NCI-H446 treated with DMSO at 0.1 percent for 48 hours (cell line): ENCODE data around the gene LBX2.
"Not testable (repeated sequence)": the region's sequence is repeated elsewhere in the genome, so short reads cannot be mapped to it uniquely, and the experiment has no call there.

Experiments used
- DNase-seq: peaks from one replicate; lab custom pipeline; 2025; lab: John Stamatoyannopoulos, UW

The LBX2 gene

DNA sequence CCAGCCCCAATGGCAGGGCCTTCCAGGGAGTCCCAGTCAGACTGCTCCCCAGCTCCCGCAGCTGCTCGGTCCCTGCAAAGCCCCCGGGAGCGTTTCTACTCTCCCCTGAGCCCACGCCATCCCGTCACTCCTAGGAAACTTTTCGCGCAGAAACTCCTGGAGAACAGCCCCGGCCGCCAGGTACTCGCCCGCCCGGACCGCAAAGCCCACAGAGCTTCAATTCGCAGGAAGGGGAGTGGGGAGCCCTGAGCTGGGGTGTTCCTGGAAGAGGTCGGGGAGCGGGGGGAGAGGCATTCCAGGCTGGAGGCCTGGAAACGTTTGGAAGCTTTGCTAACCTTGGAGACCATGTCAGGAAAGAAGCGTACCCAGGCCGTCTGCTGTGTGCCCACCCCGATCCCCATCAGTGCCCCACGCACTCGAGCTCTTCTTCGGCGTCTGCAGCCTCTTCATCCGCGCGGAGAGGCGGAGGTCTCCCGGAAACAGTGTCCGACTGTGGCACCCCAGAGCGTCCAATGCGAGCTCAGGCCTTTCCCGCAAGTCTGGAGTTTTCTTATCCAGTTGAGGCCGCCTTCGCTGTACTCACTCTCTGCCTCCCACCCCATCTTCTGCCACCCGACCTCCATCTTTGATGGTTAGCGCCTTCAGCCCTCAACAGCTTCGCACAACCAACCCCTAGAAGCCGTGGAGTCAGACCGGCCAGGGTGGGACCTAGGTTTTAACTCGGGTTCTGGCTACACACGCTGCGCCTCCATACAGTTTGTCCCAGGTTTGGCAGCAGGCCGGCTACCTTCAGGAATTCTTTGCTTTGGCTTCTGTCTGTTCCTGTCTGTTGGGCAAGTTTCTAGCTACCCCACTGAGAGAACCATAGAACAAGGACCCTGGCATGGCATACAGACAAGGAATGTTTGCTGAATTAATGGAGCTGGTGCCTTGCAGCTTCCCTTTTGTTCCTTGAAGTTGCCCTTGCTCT is 4.4 kb upstream of the LBX2 start:
- no peak for DNase-seq

GRCh38 chr2:74502720-74503505 is 3.5 kb upstream of the LBX2 start:
- DNase-seq: no peak

- no peak for DNase-seq
Observed at GRCh38 chr2:74502147-74502719, 2.8 kb upstream of the LBX2 start.

- DNase-seq: no peak
Observed at GRCh38 chr2:74501335-74502071, 2.1 kb upstream of the LBX2 start.

- no peak for DNase-seq
Observed at GRCh38 chr2:74500578-74500946, 1.2 kb upstream of the LBX2 start.

DNA sequence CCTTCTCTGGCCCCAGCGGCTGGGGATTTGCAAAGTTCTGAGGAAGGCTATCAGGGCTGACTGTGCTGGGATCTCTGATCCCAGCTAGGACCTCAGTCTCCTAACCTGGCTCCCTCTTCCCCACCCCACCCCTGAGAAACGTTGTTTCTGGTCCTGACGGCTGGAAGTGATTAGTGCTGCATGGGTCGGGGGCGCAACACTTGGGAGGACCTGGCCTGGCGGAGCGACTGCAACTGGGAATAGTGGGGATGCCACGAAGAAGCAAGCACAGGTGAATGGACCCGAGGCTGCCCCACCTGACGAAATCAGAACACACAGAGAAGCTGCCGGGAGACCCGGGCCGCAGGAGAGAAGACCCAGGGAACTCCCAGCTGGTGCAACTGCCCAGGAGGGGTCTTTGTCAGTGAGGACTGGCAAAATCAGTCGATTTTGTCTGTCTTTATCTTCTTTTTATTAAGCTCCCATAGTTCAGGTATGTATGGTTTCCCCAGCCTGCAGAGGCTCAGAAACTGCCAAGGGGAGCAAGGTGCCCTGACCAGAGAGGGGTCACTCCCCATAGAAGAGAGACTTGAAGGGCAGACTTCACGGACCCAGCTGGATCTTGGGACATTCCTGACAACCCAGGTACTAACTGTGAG is 656 bp upstream of the LBX2 start:
- DNase-seq: no peak

DNA sequence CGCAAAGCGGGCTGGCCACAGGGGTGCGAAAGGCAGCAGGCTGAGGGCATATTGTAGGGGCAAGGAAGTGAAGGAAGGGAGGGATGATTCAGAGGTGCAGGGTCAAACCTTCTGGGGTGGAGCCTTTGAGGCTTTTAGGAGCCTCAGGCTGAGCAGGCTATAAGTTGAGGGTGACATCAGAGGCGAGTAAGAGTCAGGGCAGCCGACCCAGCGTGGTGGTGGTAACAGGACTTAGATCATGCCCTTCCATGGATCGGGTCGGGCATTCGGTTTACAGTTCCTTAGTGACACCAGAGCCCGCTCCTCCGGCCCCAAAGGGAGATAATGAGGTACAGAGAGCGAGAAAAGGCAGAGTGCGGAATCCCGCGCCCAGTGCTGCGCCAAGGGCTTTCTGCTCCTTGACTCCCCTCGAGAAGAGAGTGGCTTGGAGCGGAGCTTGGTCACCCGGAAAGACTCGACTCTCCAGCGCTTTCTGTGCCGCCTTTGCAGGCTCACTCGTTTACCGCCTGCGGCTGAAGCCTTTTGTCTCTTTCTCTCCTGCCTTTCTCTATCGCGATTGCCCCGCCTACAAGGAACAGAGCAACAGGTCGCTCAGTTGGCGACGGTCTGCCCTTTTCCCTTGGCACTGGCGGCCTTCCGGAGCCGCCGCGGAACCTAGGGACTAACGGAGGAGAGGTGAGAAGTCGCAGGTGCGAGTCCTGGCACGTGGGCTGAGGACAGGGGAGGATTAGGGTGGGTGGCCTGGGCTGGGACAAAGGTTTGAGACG is 720 bp downstream of the LBX2 start:
- no peak for DNase-seq

GRCh38 chr2:74497777-74498499 is 1.5 kb downstream of the LBX2 start:
- DNase-seq: no peak

GRCh38 chr2:74496997-74497776 is 2.2 kb downstream of the LBX2 start:
- no peak for DNase-seq

DNA sequence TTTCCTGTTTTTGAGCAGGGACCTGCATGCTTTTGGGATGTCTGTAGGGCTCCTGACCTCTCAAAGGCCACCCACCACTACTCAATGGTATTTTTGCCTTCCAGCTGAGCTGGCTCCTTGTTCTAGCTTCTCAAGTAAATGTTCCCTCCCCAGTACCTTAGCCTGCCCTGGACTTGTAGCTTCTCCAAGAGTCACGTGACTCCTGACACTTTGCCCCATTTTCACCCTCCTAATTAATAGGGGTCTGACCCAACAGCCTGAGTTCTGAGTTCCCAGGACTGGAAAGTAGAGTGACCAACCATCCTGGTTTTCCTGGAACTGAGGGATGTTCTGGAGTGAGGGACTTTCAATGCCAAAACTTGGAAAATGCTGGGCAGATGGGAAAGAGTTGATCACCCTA is 4.0 kb downstream of the LBX2 start:
- DNase-seq: no peak

- no peak for DNase-seq
Observed at GRCh38 chr2:74493546-74493945, 5.9 kb downstream of the LBX2 start.

DNA sequence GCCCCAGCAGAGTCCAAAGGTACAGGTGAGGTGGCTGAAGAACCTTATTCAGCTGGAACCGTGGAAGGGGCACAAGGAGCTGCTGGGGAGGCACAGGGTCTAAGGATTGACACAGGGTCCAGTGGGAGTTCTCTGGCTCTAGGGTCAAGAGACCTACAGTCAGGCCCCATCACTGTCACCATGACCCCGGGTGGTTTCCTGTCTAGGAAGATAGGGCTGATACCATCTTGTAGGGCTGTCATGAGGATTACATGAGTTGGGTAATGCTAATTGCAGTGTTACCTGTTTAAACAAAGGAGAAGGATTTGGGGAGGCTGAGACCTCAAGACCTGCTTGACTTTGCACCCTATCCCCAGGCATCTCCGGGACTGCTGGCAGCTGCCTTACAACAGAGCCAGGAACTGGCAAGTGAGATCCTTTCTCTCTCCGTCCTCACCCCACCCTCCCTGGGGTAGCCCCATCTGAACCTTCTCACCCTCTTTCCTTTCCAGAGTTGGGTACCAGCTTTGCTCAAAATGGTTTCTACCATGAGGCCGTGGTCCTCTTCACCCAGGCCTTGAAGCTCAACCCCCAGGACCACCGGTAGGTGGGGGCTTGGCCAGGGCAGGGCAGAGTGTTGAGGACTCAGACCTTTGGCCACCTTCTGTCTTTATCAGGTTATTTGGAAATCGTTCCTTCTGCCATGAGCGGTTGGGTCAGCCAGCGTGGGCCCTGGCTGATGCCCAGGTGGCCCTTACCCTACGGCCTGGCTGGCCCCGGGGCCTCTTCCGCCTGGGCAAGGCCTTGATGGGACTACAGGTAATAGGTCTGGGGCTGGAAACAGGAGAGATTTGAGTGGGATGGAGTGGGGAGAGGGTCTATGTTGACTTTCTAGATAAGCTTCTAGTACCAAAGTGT is 7.5 kb downstream of the LBX2 start:
- no peak for DNase-seq

DNA sequence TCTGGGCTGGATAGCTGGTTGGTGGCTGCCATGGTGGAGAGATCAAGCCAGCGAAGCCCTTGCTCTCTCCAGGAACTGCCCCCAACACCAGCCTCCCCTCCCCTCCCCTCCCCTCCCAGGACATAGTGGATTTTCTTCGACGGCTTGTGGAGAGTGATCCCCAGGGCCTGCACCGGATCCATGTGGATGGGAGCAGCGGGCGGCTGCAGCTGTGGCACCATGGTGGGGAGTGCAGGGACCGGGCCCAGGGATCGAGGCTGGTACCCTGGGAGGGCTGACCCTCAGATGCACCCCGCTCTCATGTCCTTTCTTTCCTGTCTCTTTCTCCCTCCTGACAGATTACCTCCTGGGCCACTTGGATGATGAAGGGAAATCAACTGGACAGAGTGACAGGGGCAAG is 9.5 kb downstream of the LBX2 start:
- no peak for DNase-seq

DNA sequence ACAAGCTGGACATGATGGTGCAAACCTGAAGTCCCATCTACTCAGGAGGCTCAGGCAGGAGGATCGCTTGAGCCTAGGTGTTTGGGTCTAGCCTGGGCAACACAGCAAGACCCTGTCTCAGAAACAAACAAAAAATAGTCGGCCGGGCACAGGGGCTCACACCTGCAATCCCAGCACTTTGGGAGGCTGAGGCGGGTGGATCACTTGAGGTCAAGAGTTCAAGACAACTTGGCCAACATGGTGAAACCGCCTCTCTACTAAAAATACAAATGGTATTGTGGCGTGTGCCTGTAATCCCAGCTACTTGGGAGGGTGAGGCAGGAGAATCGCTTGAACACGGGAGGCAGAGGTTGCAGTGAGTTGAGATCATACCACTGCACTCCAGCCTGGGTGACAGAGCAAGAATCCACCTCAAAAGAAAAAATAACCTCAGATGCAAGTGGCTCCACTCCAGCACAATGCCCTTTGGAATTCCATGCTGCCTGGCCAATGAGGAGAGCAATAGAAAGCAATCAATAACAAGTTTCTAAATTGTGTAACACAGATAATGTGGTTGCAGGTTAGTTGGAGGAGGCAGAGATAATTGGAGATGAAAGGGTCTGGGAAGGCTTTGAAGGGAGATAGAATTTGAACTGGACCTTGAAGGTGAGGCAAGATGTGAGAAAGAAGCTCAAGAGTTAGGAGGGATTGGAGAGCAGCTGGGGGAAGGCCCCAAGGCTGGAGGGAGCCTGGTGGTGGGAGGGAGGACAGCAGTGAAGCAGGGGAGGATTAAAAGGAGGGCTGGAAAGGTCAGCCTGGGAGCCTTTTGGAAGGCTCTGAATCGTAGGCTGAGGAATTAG is 10.5 kb downstream of the LBX2 start:
- DNase-seq: no peak

- no peak for DNase-seq
Observed at GRCh38 chr2:74486141-74486540, 13.3 kb downstream of the LBX2 start.

DNA sequence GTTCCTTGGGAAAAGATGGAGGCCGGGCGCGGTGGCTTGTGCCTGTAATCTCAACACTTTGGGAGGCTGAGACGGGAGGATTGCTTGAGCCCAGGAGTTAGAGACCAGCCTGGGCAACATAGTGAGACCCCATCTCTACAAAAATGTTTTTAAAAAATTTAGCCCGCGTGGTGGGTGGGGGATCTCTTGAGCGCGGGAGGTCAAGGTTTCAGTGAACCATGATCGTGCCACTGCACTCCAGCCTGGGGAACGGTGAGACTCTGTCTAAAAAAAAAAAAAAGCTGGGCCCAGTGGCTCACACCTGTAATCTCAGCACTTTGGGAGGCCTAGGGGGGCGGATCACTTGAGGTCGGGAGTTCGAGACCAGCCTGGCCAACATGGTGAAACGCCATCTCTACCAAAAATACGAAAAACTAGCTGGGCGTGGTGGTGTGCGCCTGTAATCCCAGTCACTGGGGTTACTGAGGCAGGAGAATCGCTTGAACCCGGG is 15.7 kb downstream of the LBX2 start:
- not testable (repeated sequence) for DNase-seq
